Osteoblast (primary cell): ENCODE measurements around the gene MYEF2. TPM values are rescaled to one million over a fixed set of nuclear protein-coding genes. Genes with fewer than 3 reads are reported as not detected.

Experiments used
- DNase-seq: peaks from one replicate; pipeline ENCODE4 v3.0.0; 2011; ENCODE audit warnings: low spot score, mixed read lengths; ENCODE audit not compliant: insufficient read length; ENCODE audit errors: missing footprints
- H2AFZ ChIP-seq: 2 replicates; pipeline ENCODE4 v1.6.0; 2011; ENCODE audit warnings: mild to moderate bottlenecking, low read length
- H3K27ac ChIP-seq: 2 replicates; pipeline ENCODE4 v1.5.1; 2011; ENCODE audit warnings: mild to moderate bottlenecking, low read depth, low read length, moderate library complexity
- H3K27me3 ChIP-seq: 2 replicates; pipeline ENCODE4 v1.6.0; 2012; ENCODE audit warnings: mild to moderate bottlenecking, control low read depth, inconsistent platforms, low read length, moderate library complexity; ENCODE audit not compliant: insufficient read depth
- H3K36me3 ChIP-seq: 2 replicates; pipeline ENCODE4 v1.5.1; 2011; ENCODE audit warnings: mild to moderate bottlenecking, low read length, control low read depth, moderate library complexity; ENCODE audit not compliant: insufficient read depth
- H3K4me1 ChIP-seq: 2 replicates; pipeline ENCODE4 v1.5.1; 2011; ENCODE audit warnings: mild to moderate bottlenecking, low read length, control low read depth, moderate library complexity; ENCODE audit not compliant: insufficient read depth
- H3K4me2 ChIP-seq: 2 replicates; pipeline ENCODE4 v1.6.0; 2011; ENCODE audit warnings: mild to moderate bottlenecking, low read length; ENCODE audit not compliant: insufficient read depth
- H3K4me3 ChIP-seq: fragments of 200-600 bp; sonication (generic); 3 replicates; pipeline ENCODE4 v1.5.1; 2012; ENCODE audit warnings: mild to moderate bottlenecking, low read length, inconsistent platforms; ENCODE audit not compliant: insufficient read depth
- H3K79me2 ChIP-seq: 2 replicates; pipeline ENCODE4 v1.6.0; 2012; ENCODE audit warnings: mild to moderate bottlenecking, low read length, control low read depth, inconsistent platforms; ENCODE audit not compliant: insufficient read depth
- H3K9me3 ChIP-seq: 2 replicates; pipeline ENCODE4 v1.5.1; 2011; ENCODE audit warnings: low read depth, low read length, control low read depth
- H4K20me1 ChIP-seq: 2 replicates; pipeline ENCODE4 v1.6.0; 2012; ENCODE audit warnings: mild to moderate bottlenecking, low read length, control low read depth; ENCODE audit not compliant: insufficient read depth
- total RNA-seq: library from RNA; depleted of rRNA; stranded (reverse); fragments of >200 nt; gene quantifications from 2 replicates; pipeline ENCODE4 v1.2.3, GENCODE V29; 2012
- TF ChIP-seq, protein P1 (sequence below): IDR thresholded peaks from 2 replicates; pipeline ENCODE4 v1.5.1; 2011; ENCODE audit warnings: mild to moderate bottlenecking, low read depth, low read length, moderate library complexity; ENCODE audit errors: extremely low read depth

Gene MYEF2
- total RNA-seq, 1 donor: 1.1 TPM

DNA sequence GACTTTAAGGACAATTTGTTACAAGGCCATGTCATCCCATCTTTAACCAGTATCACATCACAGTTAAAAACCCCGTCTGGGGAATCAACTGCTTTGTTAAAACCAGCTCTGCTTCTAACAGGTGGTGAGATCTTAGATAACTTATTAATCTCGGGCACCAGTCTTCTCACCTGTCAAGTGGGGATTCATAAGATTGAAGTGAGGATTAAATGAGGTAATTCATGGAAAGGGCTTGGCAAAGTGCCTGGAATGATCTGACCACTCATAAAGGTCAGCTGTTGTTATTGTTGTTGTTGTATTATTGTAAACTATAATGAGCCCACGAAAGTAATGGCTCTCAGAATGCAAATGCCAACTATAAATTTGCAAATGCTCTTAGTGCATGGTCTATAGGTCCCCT, 87.4 kb downstream of the MYEF2 start:
- H3K9me3 ChIP-seq: no peaks in the 10 kb centered on the region
- no peaks in the 10 kb centered on the region for H4K20me1 ChIP-seq
- H3K27ac ChIP-seq: no peak overlapping the region
- peaks cover 3% of the 10 kb centered on the region for H3K27me3 ChIP-seq
- no peak overlapping the region for H3K4me3 ChIP-seq
- no peak overlapping the region for H3K4me2 ChIP-seq
- H3K36me3 ChIP-seq: no peaks in the 10 kb centered on the region
- H3K79me2 ChIP-seq: no peaks in the 10 kb centered on the region
- TF ChIP-seq, protein P1, sequence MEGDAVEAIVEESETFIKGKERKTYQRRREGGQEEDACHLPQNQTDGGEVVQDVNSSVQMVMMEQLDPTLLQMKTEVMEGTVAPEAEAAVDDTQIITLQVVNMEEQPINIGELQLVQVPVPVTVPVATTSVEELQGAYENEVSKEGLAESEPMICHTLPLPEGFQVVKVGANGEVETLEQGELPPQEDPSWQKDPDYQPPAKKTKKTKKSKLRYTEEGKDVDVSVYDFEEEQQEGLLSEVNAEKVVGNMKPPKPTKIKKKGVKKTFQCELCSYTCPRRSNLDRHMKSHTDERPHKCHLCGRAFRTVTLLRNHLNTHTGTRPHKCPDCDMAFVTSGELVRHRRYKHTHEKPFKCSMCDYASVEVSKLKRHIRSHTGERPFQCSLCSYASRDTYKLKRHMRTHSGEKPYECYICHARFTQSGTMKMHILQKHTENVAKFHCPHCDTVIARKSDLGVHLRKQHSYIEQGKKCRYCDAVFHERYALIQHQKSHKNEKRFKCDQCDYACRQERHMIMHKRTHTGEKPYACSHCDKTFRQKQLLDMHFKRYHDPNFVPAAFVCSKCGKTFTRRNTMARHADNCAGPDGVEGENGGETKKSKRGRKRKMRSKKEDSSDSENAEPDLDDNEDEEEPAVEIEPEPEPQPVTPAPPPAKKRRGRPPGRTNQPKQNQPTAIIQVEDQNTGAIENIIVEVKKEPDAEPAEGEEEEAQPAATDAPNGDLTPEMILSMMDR: no peak
- DNase-seq: no peak
- peaks cover 10% of the 10 kb centered on the region for H3K4me1 ChIP-seq
- H2AFZ ChIP-seq: no peak overlapping the region

DNA sequence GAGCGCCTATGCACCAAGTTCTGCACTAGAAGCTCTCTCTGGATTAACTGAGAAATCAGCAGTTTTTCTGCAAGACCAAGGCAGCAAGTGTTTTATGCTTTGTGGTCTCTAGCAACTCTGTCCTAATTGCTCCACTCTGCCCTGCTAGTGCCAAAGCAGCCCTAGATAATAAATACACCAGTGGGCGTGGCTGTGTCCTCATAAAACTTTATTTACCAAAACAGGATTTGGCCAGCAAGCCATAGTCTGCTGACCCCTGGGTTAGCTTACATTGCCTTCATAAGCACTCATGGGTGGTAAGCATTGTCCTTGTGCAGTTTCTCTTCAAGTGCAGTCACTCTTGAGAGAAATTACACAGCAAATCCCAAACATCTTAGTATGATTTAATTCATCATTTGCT, 88.0 kb downstream of the MYEF2 start:
- no peak for DNase-seq
- no peak overlapping the region for H2AFZ ChIP-seq

DNA sequence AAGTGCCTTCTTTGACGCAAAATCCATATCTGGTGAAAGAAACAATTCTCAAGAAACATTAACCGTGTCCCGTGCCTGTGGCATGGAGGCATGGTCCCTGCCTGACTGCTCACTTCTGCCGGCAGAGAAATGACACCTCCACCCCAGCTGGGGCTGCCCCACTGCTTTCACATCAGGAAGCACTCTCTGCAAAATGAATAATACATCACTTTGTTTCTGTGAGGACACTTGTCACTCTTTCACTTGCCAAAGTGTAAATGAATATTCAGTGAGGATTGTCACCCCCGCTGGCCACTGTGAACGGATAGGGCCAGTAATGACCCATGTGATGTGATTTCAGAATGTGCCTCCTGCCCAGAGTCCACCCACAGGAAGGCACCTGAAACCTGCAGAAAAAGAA, 88.4 kb downstream of the MYEF2 start:
- Histone ChIP-seq H3K4me1 (peaks cover 10% of the 10 kb centered on the region), H4K20me1 (no peaks in the 10 kb centered on the region), H3K4me3 (no peak overlapping the region), H3K9me3 (no peaks in the 10 kb centered on the region), H3K27ac (no peak overlapping the region), H3K27me3 (peaks cover 3% of the 10 kb centered on the region), H3K4me2 (no peak overlapping the region), H3K79me2 (no peaks in the 10 kb centered on the region), H3K36me3 (no peaks in the 10 kb centered on the region), H2AFZ (no peak overlapping the region)
- TF ChIP-seq, protein P1: no peak
- DNase-seq: no peak

More for the DNA sequence above, 88.0 kb downstream of the MYEF2 start:
- peaks cover 10% of the 10 kb centered on the region for H3K4me1 ChIP-seq
- TF ChIP-seq, protein P1: no peak
- no peak overlapping the region for H3K27ac ChIP-seq
- no peaks in the 10 kb centered on the region for H3K9me3 ChIP-seq
- H3K36me3 ChIP-seq: no peaks in the 10 kb centered on the region
- no peaks in the 10 kb centered on the region for H3K79me2 ChIP-seq
- H3K27me3 ChIP-seq: peaks cover 3% of the 10 kb centered on the region
- no peaks in the 10 kb centered on the region for H4K20me1 ChIP-seq
- no peak overlapping the region for H3K4me2 ChIP-seq
- no peak overlapping the region for H3K4me3 ChIP-seq

DNA sequence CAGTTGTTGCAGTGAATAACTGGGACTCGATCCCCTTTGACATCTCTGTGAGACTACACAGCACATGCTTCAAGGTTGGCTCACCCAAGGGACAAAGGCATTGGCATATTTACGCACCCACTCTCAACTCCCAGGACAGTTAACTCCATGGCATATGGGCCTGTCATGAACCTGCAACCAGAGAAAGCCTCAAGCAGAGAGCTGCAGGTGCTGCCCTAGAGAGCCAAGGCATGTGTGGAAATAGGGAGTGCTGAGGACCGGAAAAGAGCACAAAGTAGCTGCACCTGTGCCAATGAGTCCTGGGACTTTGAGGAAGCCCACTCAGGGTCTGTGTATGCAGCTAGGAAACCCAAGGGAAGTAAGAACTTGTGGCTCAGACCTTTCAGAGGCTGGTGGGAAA, 90.3 kb downstream of the MYEF2 start:
- Histone ChIP-seq H3K4me3 (no peak overlapping the region), H3K79me2 (no peaks in the 10 kb centered on the region), H2AFZ (no peak overlapping the region), H3K9me3 (no peaks in the 10 kb centered on the region), H3K27ac (no peak overlapping the region), H4K20me1 (no peaks in the 10 kb centered on the region), H3K4me1 (peaks cover 10% of the 10 kb centered on the region), H3K27me3 (peaks cover 3% of the 10 kb centered on the region), H3K4me2 (no peak overlapping the region), H3K36me3 (no peaks in the 10 kb centered on the region)
- TF ChIP-seq, protein P1: no peak
- no peak for DNase-seq
